GM12865 (cell line): ENCODE results near the gene NUP85.
"Not testable (repeated sequence)": the region's sequence is repeated elsewhere in the genome, so short reads cannot be mapped to it uniquely, and the experiment has no call there.

Experiments
- DNase-seq: peaks from one replicate; pipeline ENCODE4 v3.0.0; 2010; ENCODE audit warnings: low read depth
- H3K4me3 ChIP-seq: 2 replicates; pipeline ENCODE4 v1.5.1; 2011; ENCODE audit warnings: mild to moderate bottlenecking, low read depth, low read length, control low read depth
- TF ChIP-seq, protein P1 (sequence below): IDR thresholded peaks from 2 replicates; pipeline ENCODE4 v1.5.1; 2011; ENCODE audit warnings: low read length, control low read depth, low read depth, inconsistent platforms; ENCODE audit not compliant: insufficient read depth; ENCODE audit errors: missing control alignments

NUP85 gene

DNA sequence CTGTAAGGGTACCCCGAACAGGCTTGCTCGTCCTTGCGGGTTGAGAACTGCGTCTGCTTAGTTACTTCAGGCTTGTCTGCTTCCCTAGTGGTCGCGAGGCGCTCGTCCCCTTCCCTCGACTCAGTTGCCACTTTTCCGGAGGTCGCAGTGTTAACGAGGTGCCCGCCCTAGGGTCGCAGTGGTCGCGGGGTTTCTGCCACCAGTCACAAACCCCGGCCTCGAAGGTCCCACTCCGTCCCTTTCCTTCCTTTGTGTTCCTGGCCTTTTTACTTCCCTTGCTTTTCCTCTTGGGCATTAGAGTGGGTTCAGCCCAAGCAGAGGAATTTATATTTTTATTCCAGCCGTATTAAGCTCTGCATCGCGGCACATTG, 299 bp downstream of the NUP85 start:
- TF ChIP-seq, protein P1, sequence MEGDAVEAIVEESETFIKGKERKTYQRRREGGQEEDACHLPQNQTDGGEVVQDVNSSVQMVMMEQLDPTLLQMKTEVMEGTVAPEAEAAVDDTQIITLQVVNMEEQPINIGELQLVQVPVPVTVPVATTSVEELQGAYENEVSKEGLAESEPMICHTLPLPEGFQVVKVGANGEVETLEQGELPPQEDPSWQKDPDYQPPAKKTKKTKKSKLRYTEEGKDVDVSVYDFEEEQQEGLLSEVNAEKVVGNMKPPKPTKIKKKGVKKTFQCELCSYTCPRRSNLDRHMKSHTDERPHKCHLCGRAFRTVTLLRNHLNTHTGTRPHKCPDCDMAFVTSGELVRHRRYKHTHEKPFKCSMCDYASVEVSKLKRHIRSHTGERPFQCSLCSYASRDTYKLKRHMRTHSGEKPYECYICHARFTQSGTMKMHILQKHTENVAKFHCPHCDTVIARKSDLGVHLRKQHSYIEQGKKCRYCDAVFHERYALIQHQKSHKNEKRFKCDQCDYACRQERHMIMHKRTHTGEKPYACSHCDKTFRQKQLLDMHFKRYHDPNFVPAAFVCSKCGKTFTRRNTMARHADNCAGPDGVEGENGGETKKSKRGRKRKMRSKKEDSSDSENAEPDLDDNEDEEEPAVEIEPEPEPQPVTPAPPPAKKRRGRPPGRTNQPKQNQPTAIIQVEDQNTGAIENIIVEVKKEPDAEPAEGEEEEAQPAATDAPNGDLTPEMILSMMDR = peak; percentile 12
- peak overlapping the region; percentile 89 for H3K4me3 ChIP-seq

DNA sequence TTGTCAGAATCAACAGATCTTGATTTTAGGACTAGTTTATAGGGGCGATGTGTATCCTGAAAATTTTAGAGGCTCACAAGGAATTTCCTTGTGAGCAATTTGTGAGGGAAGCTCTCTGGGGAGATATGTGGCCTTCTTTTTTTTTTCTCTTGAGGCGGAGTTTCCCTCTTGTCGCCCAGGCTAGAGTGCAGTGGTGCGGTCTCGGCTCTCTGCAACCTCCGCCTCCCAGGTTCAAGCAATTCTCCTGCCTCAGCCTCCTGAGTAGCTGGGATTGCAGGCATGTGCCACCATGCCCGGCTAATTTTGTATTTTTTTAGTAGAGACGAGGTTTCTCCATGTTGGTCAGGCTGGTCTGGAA, 1.6 kb downstream of the NUP85 start:
- not testable (repeated sequence) for DNase-seq
- peak overlapping the region; percentile 89 for H3K4me3 ChIP-seq

More for the DNA sequence above, 299 bp downstream of the NUP85 start:
- DNase-seq = no peak

DNA sequence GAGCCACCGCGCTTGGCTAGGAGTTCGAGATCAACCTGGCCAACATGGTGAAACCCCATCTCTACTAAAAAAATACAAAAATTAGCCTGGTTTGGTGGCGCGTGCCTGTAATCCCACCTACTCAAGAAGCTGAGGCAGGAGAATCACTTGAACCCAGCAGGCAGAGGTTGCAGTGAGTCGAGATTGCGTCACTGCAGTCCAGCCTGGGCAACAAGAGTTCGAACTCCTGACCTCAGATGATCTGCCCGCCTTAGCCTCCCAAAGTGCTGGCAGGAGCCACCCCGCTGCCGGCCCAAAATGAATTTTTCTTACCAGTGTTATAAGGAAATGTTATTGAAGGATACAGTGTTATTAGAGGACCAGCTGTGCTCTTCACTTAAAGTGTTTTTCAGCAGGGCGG, 2.3 kb downstream of the NUP85 start:
- H3K4me3 ChIP-seq = no peak overlapping the region
- TF ChIP-seq, protein P1 = no peak
- DNase-seq = no peak

DNA sequence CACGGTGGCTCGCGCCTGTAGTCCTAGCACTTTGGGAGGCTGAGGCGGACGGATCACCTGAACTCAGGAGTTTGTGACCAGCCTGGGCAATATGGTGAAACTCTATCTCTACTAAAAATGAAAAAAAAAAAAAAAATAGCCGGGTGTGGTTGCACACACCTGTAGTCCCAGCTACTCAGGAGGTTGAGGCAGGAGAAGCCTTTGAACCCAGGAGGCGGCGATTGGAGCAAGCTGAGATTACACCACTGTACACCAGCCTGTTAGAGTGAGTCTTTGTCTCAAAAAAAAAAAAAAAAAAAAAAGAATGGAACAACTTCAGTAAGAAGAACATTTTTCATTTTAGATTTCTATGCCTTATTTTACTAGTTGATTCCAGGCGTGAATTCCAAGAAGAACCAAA, 2.7 kb downstream of the NUP85 start:
- H3K4me3 ChIP-seq = no peak overlapping the region
- TF ChIP-seq, protein P1 = no peak
- no peak for DNase-seq

DNA sequence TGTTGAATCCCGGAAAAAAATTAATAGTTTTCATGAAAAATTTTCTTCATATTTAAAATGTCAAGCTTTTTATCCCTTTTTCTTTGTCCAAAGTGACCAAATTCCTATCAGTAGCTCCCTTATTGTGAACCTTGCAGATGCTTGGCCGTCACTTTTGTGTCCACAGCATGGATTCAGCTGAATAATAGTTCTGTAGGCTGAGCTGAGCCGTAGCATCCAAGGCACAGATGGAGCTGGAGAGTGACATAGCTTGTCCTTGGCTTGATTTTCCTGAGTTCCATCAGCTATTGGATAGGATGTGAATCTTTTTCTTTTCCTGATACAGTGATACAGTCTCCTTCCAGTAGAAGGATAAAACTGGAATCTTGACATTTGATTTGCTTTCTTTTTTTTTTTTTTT, 3.6 kb downstream of the NUP85 start:
- no peak overlapping the region for H3K4me3 ChIP-seq
- TF ChIP-seq, protein P1 = no peak
- no peak for DNase-seq

DNA sequence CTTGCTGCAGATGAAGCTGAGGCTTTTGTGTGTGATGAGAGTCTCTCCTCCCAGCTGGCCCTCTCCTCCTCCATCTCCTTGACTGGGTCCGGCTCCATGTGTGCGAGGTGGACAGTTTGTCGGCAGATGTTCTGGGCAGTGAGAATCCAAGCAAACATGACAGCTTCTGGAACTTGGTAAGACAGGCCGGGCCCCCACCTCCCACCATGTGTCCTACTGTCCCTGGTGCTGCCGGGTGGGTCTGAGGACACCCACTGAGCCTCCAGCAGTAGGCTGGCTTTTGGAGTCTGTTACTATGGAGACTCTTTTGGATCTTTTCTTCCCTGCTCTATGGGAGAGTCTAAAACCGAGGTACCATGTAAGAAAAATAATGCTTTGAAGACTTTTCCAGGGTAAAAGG, 12.7 kb downstream of the NUP85 start:
- TF ChIP-seq, protein P1 = no peak
- no peak for DNase-seq
- no peak overlapping the region for H3K4me3 ChIP-seq

DNA sequence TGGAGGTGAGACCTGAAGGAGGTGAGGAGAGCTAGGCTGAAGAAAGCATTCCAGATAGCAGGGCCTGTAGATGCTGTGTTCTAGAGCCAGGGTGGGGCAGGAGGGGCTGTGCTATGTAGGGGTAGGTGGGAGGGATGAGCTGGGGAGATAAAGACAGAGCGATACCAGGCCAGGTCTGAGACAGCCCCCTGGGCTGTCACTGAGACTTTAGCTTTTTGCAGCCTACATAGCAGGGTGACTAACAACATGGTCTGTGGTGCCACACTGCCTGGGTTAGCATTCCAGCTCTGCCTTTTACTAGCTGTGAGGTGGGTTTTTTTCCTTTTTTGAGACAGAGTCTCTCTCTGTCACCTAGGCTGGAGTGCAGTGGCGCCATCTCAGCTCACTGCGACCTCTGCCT, 14.3 kb downstream of the NUP85 start:
- TF ChIP-seq, protein P1 = no peak
- no peak for DNase-seq
- no peak overlapping the region for H3K4me3 ChIP-seq

DNA sequence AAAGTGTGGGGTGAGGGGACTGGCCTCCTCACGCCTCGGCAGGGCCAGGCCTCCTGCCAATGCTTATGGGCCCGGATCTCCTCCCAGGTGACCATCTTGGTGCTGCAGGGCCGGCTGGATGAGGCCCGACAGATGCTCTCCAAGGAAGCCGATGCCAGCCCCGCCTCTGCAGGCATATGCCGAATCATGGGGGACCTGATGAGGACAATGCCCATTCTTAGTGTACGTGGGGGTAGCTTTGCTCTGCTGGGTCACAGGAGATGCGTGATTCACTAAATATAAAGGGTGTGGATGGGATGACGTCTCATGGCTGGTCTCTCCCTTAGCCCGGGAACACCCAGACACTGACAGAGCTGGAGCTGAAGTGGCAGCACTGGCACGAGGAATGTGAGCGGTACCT, 19.5 kb downstream of the NUP85 start:
- no peak overlapping the region for H3K4me3 ChIP-seq
- TF ChIP-seq, protein P1 = no peak
- no peak for DNase-seq
